SU-DHL-6 (cell line): ENCODE results near the gene SCN8A.

ENCODE experiments used
- CTCF ChIP-seq: fragments of 200-600 bp; sonication (generic); IDR thresholded peaks from one replicate; pipeline ENCODE4 v1.5.1; 2017; ENCODE audit warnings: antibody characterized with exemption, mild to moderate bottlenecking, low read length, moderate library complexity; ENCODE audit not compliant: insufficient read depth, poor library complexity, severe bottlenecking
- EZH2phosphoT487 ChIP-seq: fragments of 200-600 bp; sonication (generic), shearing (Covaris generic); conservative IDR thresholded peaks from 2 replicates; pipeline ENCODE4 v1.6.1; 2018; ENCODE audit warnings: mild to moderate bottlenecking, antibody characterized with exemption, low read length, moderate library complexity, mixed read lengths

GRCh38 chr12:51547606-51548005 lies 43.4 kb upstream of the SCN8A start:
- TF ChIP-seq CTCF (no peak), EZH2phosphoT487 (no peak)
